T-cell (primary cell): Measurements from ENCODE around the gene TRPM8. TPM values are rescaled to one million over a fixed set of nuclear protein-coding genes. Genes with fewer than 3 reads are reported as not detected.
A peak's percentile ranks its signal among the peaks of the same experiment; 100 is the strongest.
"Not testable (repeated sequence)": the region's sequence is repeated elsewhere in the genome, so short reads cannot be mapped to it uniquely, and the experiment has no call there.

Experiments used
- ATAC-seq, 4 experiments: fragments of 200-7000 bp in 3 of 4; fragments of 150-1000 bp in 1 of 4; cut with Tn5 transposase; replicated peaks in 1 of 4; 1 replicate in 3 of 4; 2 replicates in 1 of 4; pipeline ENCODE4 v1.10.0; 2021; ENCODE audit warnings: moderate library complexity in 3 of 4, mild to moderate bottlenecking in 2 of 4, moderate number of reproducible peaks in 1 of 4
- CTCF ChIA-PET, 2 donors: fragments of 300-600 bp; sonication (Branson Sonifier 250); formaldehyde crosslinking; loops; one replicate each; lab custom pipeline; 2022; ENCODE audit warnings: antibody characterized with exemption in 2 of 2; lab: Charles Lee
- POLR2A ChIA-PET, 2 donors: fragments of 300-600 bp; sonication (Branson Sonifier 250); formaldehyde crosslinking; loops; one replicate each; lab custom pipeline; 2022; ENCODE audit warnings: antibody characterized with exemption in 2 of 2; lab: Charles Lee
- DNase-seq, 35 experiments: peaks; one replicate each; pipeline versions ENCODE4 v3.0.0 to v3.0.0-alpha.2; 2013 to 2023
- H3K27ac ChIP-seq: one replicate; pipeline ENCODE4 v1.5.1; 2013; ENCODE audit warnings: low read length
- H3K27me3 ChIP-seq, 2 experiments: replicated peaks in 1 of 2; 1 replicate in 1 of 2; 2 replicates in 1 of 2; pipeline versions ENCODE4 v1.6.1 to v1.7.0; 2013; ENCODE audit warnings: low read length in 1 of 2, mixed read lengths in 1 of 2; ENCODE audit not compliant: control insufficient read depth in 2 of 2, insufficient read depth in 2 of 2; ENCODE audit errors: extremely low read depth in 1 of 2
- H3K36me3 ChIP-seq, 2 donors: 1 replicate in 1 of 2; 2 replicates in 1 of 2; pipeline versions ENCODE4 v1.6.1 to v1.7.0; 2013; ENCODE audit warnings: low read length in 1 of 2; ENCODE audit not compliant: control insufficient read depth in 2 of 2, insufficient read depth in 1 of 2; ENCODE audit errors: extremely low read depth in 1 of 2
- H3K4me1 ChIP-seq, 2 experiments: 1 replicate in 1 of 2; 2 replicates in 1 of 2; pipeline versions ENCODE4 v1.6.1 to v1.7.0; 2013; ENCODE audit warnings: low read length in 2 of 2, mixed read lengths in 1 of 2; ENCODE audit not compliant: insufficient read depth in 2 of 2, control insufficient read depth in 1 of 2; ENCODE audit errors: extremely low read depth in 1 of 2
- H3K4me3 ChIP-seq, 2 donors: 1 replicate in 1 of 2; 2 replicates in 1 of 2; pipeline versions ENCODE4 v1.5.1 to v1.7.0; 2013; ENCODE audit warnings: mild to moderate bottlenecking in 2 of 2, low read length in 1 of 2, moderate library complexity in 1 of 2; ENCODE audit not compliant: control insufficient read depth in 1 of 2; ENCODE audit errors: extremely low read depth in 1 of 2
- H3K9me3 ChIP-seq: 2 replicates; pipeline ENCODE4 v1.7.0; 2013
- H3K27ac Mint-ChIP-seq, 2 donors: one replicate each; pipeline ENCODE4 v1.8.0; 2020 to 2021; ENCODE audit warnings: mild to moderate bottlenecking in 2 of 2, mixed read lengths in 2 of 2
- H3K27me3 Mint-ChIP-seq, 2 donors: one replicate each; pipeline ENCODE4 v1.8.0; 2021 to 2022; ENCODE audit warnings: mixed read lengths in 2 of 2
- H3K36me3 Mint-ChIP-seq: one replicate; pipeline ENCODE4 v1.8.0; 2021; ENCODE audit warnings: mixed read lengths
- H3K4me1 Mint-ChIP-seq, 3 donors: one replicate each; pipeline ENCODE4 v1.8.0; 2020 to 2022; ENCODE audit warnings: mixed read lengths in 3 of 3, mild to moderate bottlenecking in 1 of 3
- H3K4me3 Mint-ChIP-seq, 3 donors: one replicate each; pipeline ENCODE4 v1.8.0; 2020 to 2022; ENCODE audit warnings: mild to moderate bottlenecking in 3 of 3, mixed read lengths in 3 of 3, moderate library complexity in 3 of 3
- H3K9me3 Mint-ChIP-seq, 3 donors: one replicate each; pipeline ENCODE4 v1.8.0; 2020 to 2022; ENCODE audit warnings: mixed read lengths in 3 of 3
- WGBS: methylation state at CpG from one replicate; pipeline ENCODE4 v1.1.5; 2013; ENCODE audit warnings: missing lambda C conversion rate; ENCODE audit not compliant: insufficient coverage; 5-methylcytosine and 5-hydroxymethylcytosine counted together
- total RNA-seq, 35 experiments: library from RNA in 6 of 35; stranded (reverse) in 6 of 35; fragments of 120-200 nt in 1 of 35; gene quantifications; one replicate each; pipeline versions ENCODE4 v1.2.1 to v1.2.4 and lab custom pipeline; 2013 to 2026

TRPM8 gene
- total RNA-seq, 5 donors from 2014 or later (not counting 1 experiment from before 2014, with no cell fraction given), result not detected

DNA sequence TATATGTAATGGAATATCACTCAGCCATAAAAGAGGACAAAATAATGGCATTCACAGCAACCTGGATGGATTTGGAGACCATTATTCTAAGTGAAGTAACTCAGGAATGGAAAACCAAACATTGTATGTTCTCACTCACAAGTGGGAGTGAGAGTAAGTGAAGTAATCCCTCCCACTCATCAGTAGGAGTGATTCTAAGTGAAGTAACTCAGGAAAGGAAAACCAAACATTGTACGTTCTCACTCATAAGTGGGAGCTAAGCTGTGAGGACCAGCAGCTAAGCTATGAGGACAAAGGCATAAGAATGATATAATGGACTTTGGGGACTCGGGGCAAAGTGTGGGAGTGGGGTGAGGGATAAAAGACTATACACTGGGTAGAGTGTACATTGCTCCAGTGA is 20.9 kb upstream of the TRPM8 start:
- H3K36me3 ChIP-seq, ATAC-seq, H3K9me3 ChIP-seq, H3K4me1 ChIP-seq, H3K36me3 Mint-ChIP-seq, H3K27ac Mint-ChIP-seq, H3K9me3 Mint-ChIP-seq, H3K27ac ChIP-seq, DNase-seq, H3K4me3 Mint-ChIP-seq, H3K27me3 ChIP-seq, H3K4me3 ChIP-seq, CTCF ChIA-PET: not testable (repeated sequence)
- POLR2A ChIA-PET, result interaction anchor here in 1 of 2 donors (0.7 kb wide), 1 partner anchor 886 kb away, joined by 3 read pairs; no protein-coding TSS in a partner anchor
- Mint-ChIP-seq H3K27me3 (peaks cover 11 to 26% of the 10 kb centered on the region in 2 donors), H3K4me1 (peaks cover 16 to 19% (median 18%) of the 10 kb centered on the region in 3 donors)
- WGBS, result 86% methylated on average over 1 of the region's 2 CpGs

DNA sequence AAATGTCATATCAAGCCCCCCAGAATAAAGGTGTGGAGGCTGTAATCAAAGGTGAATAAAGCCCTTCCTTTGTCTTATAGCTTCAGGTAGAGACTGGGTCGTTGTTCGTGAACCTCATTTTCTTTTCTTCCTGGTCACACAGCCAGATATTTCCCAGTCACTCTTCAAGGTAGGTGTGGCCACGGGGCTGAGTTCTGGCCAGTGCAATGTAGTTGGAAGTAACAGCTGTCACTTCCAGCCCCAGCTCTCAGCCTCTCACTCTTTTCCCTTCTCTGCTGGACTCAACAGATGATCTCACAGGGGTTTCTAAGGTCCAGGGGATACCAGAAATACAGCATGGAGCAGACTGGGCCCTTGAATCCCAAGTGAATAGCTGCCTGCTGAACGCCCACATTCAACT is 15.8 kb upstream of the TRPM8 start:
- no peaks in the 10 kb centered on the region for H3K36me3 Mint-ChIP-seq
- Histone ChIP-seq H3K27me3 (peaks cover 3 to 6% of the 10 kb centered on the region in 2 experiments), H3K36me3 (no peaks in the 10 kb centered on the region), H3K27ac (no peak overlapping the region), H3K4me1 (peaks cover 0 to 2% of the 10 kb centered on the region in 2 experiments), H3K4me3 (no peak overlapping the region), H3K9me3 (no peaks in the 10 kb centered on the region)
- no peak overlapping the region for H3K4me3 Mint-ChIP-seq
- CTCF ChIA-PET, result no interaction called here
- POLR2A ChIA-PET, result no interaction called here
- peaks cover 16 to 19% (median 18%) of the 10 kb centered on the region in 3 donors for H3K4me1 Mint-ChIP-seq
- peaks cover 16 to 25% of the 10 kb centered on the region in 2 donors for H3K27me3 Mint-ChIP-seq
- no peak for DNase-seq
- 38% methylated on average over 1 of the region's 4 CpGs for WGBS
- H3K9me3 Mint-ChIP-seq, result peaks cover 0 to 9% (median 0%) of the 10 kb centered on the region in 3 donors
- ATAC-seq, result no peak
- H3K27ac Mint-ChIP-seq, result no peak overlapping the region

DNA sequence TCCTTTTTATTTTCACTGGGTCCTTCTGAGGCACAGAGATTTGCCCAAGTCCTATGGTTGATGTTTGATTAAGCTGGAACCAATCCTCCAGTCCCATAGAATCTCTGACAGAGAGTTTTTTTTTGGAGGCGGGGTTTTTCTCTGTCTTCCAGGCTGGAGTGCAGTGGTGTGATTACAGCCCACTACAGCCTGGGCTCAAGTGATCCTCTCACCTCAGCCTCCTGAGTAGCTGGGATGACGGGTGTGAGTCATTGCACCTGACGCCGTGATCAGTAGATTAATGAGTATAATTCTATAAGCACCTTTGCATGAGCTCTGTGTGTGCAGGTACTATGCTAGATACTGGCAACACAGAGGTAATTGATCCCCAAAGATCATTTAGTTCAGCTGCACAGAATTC is 15.3 kb upstream of the TRPM8 start:
- Histone ChIP-seq H3K4me1 (peaks cover 0 to 2% of the 10 kb centered on the region in 2 experiments), H3K4me3 (no peak overlapping the region), H3K36me3 (no peaks in the 10 kb centered on the region), H3K27me3 (peaks cover 3 to 6% of the 10 kb centered on the region in 2 experiments), H3K9me3 (no peaks in the 10 kb centered on the region), H3K27ac (no peak overlapping the region)
- peaks cover 16 to 19% (median 18%) of the 10 kb centered on the region in 3 donors for H3K4me1 Mint-ChIP-seq
- H3K36me3 Mint-ChIP-seq, result no peaks in the 10 kb centered on the region
- WGBS, result 100% methylated on average over 1 of the region's 4 CpGs
- H3K9me3 Mint-ChIP-seq, result peaks cover 0 to 9% (median 0%) of the 10 kb centered on the region in 3 donors
- CTCF ChIA-PET, result no interaction called here
- peaks cover 17 to 26% of the 10 kb centered on the region in 2 donors for H3K27me3 Mint-ChIP-seq
- H3K27ac Mint-ChIP-seq, result no peak overlapping the region
- no peak for ATAC-seq
- no peak overlapping the region for H3K4me3 Mint-ChIP-seq
- DNase-seq, result no peak
- POLR2A ChIA-PET, result no interaction called here

DNA sequence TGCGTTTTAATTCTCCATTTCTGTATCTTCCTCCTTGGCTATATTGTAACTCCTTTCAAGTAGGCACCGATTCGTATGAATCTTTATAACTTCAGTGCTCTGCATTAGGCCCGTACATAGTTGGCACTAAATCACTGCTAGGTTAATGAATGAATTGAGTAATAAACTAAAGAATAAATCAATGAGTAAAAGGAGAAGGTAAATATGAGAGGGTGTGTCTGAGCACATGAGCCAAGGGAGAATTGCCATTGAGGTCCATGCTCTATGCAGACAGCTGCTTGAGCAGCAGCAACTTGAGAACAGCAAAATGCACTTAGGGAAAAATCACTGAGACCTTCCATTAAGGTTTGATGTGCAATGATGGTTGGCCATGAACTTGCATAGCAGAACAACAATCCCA is 11.2 kb upstream of the TRPM8 start:
- DNase-seq (no peak), ATAC-seq (no peak)
- peaks cover 0 to 3% of the 10 kb centered on the region in 2 experiments for H3K27me3 ChIP-seq
- Mint-ChIP-seq H3K27ac (no peak overlapping the region), H3K9me3 (peaks cover 0 to 13% (median 0%) of the 10 kb centered on the region in 3 donors), H3K4me1 (no peaks in the 10 kb centered on the region), H3K27me3 (peaks cover 20 to 34% of the 10 kb centered on the region in 2 donors), H3K36me3 (no peaks in the 10 kb centered on the region), H3K4me3 (no peak overlapping the region)
- POLR2A ChIA-PET, result no interaction called here
- CTCF ChIA-PET, result no interaction called here
- H3K9me3 ChIP-seq, result no peaks in the 10 kb centered on the region
- H3K4me3 ChIP-seq, result no peak overlapping the region
- H3K4me1 ChIP-seq, result no peaks in the 10 kb centered on the region
- no peaks in the 10 kb centered on the region for H3K36me3 ChIP-seq
- no peak overlapping the region for H3K27ac ChIP-seq
- 93% methylated on average over 2 of the region's 4 CpGs for WGBS

DNA sequence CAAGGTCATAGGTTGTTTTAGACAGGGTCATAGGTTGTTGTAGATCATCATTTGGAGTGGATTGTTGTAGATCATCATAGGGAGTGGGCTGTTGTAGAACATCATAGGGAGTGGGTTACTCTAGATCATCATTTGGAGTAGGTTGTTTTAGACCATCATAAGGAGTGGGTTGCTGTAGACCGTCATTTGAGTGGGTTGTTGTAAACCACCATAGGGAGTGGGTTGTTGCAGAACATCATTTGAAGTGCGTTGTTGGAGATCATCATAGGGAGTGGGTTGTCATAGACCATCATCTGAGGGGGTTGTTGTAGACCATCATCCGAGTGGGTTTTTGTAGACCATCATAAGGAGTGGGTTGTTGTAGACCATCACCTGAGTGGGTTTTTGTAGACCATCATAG is 9.5 kb upstream of the TRPM8 start:
- Histone ChIP-seq H3K9me3 (no peaks in the 10 kb centered on the region), H3K27me3 (no peaks in the 10 kb centered on the region), H3K36me3 (no peaks in the 10 kb centered on the region), H3K4me1 (no peaks in the 10 kb centered on the region), H3K4me3 (no peak overlapping the region), H3K27ac (no peak overlapping the region)
- no peak for ATAC-seq
- no peaks in the 10 kb centered on the region for H3K4me1 Mint-ChIP-seq
- peaks cover 28 to 35% of the 10 kb centered on the region in 2 donors for H3K27me3 Mint-ChIP-seq
- WGBS, result 86% methylated on average over 3 of the region's 3 CpGs
- POLR2A ChIA-PET, result no interaction called here
- no peak overlapping the region for H3K4me3 Mint-ChIP-seq
- no peak overlapping the region for H3K27ac Mint-ChIP-seq
- H3K36me3 Mint-ChIP-seq, result no peaks in the 10 kb centered on the region
- peaks cover 0 to 13% (median 0%) of the 10 kb centered on the region in 3 donors for H3K9me3 Mint-ChIP-seq
- CTCF ChIA-PET, result no interaction called here
- DNase-seq, result no peak

DNA sequence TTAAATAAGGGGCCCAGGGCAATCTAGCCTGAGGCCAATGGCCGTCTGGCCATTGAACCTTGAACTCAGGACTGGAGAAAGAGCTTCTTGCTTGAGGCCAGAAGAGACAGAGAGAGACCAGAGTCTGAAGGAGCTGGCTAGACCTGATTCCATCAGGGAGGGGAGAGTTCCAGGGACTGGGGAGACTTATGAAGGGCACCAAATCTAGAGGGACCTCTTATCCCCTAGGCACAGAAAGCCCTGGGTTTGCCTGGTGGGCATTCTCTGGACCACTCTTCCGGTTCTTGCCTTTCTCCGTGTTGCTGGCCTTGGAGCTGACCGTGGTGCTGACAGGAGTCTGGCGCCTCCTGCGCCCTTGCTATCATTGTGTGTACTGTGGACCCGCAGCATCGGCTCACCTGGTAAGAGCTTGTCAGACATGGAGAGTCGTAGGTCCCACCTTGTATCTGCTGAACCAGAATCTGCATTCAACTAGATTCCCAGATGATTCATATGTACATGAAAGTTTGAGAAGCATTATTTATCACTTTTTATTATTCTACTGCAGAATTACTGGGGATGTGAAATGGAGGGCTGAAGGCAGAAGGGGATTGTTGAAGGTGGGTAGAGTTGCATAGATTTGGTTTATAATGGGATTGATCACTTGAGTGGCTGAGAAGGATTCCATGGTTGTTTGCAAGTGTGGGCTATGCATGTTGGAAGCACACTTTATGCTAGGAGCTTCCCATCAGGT is 4.3 kb upstream of the TRPM8 start:
- no peak overlapping the region for H3K4me3 Mint-ChIP-seq
- ATAC-seq, result no peak

More for the DNA sequence above, 4.3 kb upstream of the TRPM8 start:
- ChIA-PET CTCF (interaction anchor here in 1 of 2 donors (1.3 kb wide), 1 partner anchor 55 kb away, joined by 3 read pairs; no protein-coding TSS in a partner anchor), POLR2A (no interaction called here)
- Histone ChIP-seq H3K36me3 (no peaks in the 10 kb centered on the region), H3K27ac (no peak overlapping the region), H3K4me1 (no peaks in the 10 kb centered on the region), H3K4me3 (no peak overlapping the region), H3K9me3 (no peaks in the 10 kb centered on the region), H3K27me3 (peaks cover 0 to 6% of the 10 kb centered on the region in 2 experiments)
- Mint-ChIP-seq H3K27me3 (peaks cover 26 to 28% of the 10 kb centered on the region in 2 donors), H3K36me3 (no peaks in the 10 kb centered on the region), H3K4me1 (no peaks in the 10 kb centered on the region), H3K27ac (no peak overlapping the region), H3K9me3 (peaks cover 0 to 9% (median 0%) of the 10 kb centered on the region in 3 donors)
- DNase-seq, result peak in 4 of 35 experiments; percentile 3 to 19 (median 11)
- 18% methylated on average over 8 of the region's 9 CpGs for WGBS
